Breast epithelium (tissue), 3 donors: ENCODE results near the gene SLC2A14.

Source experiments
- CTCF ChIP-seq, 3 donors: fragments of 450-650 bp; IDR thresholded peaks; one replicate each; pipeline ENCODE4 v1.5.1; 2016 to 2017; ENCODE audit warnings: antibody characterized with exemption in 3 of 3, mild to moderate bottlenecking in 3 of 3, moderate library complexity in 3 of 3
- POLR2A ChIP-seq: fragments of 450-650 bp; IDR thresholded peaks from one replicate; pipeline ENCODE4 v1.6.1; 2016; ENCODE audit warnings: antibody characterized with exemption, mild to moderate bottlenecking, moderate library complexity
- POLR2AphosphoS5 ChIP-seq, 3 donors: sonication (generic); formaldehyde crosslinking; IDR thresholded peaks; one replicate each; pipeline ENCODE4 v1.6.1; 2017; ENCODE audit warnings: antibody characterized with exemption in 3 of 3

- no peak for TF ChIP-seq POLR2A
- TF ChIP-seq CTCF (IDR thresholded peaks at IDR 0.05) = no peak
- TF ChIP-seq POLR2AphosphoS5 (IDR thresholded peaks at IDR 0.05) = no peak
Measured at GRCh38 chr12:7834701-7835100, 38.0 kb downstream of the SLC2A14 start.
